GM19372 (cell line): ENCODE results near the gene RBM33.
A peak's percentile ranks its signal among the peaks of the same experiment; 100 is the strongest.

Experiments
- ATAC-seq: cut with Tn5 transposase; IDR thresholded peaks from one replicate; pipeline ENCODE4 v1.9.1; 2021; ENCODE audit warnings: mild to moderate bottlenecking, low read depth, moderate library complexity; ENCODE audit not compliant: unreplicated experiment

The RBM33 gene

DNA sequence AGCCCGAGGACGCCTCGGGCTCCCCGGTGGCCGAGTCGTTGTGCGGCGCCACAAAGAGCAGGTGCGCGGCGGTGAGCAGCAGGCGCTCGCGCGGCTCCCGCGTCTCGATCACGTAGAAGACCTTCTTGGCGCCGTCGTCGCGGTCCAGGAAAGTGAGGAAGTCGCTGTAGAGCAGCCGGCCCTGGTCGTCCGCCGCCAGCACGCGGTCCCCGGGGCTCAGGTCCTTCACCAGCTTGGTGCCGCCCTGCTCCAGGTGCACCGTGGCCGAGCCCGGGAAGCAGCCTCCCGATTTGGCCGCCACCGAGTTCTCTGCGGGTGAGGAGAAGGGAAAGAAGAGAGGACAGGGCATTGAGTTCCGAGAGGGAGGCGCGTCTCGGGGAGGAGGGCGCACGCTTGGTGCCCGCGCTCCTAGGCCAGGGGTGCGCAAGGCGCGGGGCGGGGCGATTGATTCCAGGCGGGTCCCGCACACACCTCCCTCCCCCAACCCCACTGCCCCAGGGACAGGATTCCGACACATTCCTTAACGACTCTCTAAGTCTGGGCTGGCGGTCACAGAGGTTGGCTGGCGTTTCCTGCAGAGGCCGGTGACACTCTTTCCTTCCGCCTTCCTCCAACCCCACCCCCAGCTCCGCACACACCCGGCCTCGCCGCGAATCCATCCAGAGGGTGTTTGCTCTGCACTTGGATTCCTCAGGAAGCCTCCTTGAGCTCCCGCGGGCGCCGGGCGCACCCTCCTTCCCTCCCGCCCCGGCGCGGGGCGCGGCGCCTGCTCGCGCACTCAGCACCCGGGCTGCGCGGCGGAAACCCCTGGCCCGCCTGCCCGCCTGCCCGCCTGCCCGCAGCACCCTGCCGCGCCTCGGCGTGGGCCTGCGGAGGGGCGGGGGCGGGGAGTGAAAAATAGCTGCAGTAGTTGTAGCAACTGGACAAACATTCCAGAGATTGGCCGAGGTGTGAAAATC lies 159.2 kb downstream of the RBM33 start:
- no peak for ATAC-seq

DNA sequence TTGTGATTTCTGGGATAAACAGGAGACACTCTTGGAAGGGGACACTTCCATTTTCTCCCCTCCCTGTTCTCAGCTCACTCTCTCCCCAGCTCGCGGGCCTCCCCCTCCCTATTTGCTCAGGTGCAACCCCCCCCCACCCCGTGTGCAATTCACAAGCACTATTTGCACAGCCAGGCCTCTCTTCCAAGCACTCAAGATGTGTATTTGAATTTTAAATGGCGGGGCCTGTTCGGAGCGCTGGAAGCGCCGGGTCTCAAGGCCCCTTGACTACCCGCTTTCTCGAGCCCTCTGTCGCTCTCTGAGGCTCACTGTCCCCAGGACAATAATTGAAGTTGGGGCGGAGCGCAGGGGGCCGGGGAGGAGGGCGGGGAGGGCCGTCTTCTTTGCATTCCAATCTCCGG lies 160.0 kb downstream of the RBM33 start:
- no peak for ATAC-seq

DNA sequence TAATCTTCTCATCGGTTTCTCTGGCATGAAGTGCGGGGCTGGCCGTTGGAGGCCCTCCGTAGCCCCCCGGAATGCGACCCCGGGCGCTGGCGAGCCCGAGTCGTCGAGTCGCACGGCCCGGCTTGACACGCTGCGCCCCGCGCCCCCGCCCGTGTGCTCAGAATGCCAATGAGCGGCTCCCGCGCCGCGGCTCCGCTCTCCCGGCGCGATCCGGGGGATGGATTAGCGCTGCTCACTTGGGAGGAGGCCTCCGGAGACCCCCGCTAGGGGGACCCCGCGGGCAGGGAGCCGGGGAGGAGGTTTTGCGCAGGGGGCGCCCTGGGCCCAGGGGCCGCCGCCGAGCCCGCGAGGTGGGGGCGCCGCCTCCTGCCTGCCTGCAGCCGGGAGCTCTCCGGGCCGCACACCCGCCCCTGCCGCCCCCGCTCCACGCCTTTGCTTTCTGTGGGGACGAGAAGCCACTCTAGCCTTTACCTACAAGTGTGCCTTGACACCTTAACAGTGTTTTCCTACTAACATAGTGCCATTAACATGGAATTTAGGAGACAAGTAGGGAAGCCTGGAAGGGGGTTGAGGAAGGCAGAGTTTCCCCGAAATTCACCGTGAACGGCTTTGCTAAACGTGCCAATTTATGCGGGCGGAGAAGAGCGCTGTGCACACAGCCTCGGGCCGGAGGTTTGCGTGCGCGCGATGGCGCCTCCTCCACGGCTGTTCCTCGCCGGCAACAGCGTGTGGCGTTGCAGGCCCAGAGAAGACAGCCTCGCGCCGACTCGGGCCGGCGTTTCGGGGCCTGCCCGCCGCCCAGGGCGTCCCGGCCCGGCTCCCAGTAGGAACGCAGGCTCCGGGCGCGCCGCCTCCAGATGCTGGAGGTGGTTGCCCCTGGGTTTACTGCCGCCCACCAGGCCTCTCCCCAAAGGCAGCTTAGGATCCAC lies 160.7 kb downstream of the RBM33 start:
- ATAC-seq, result peak; percentile 47

DNA sequence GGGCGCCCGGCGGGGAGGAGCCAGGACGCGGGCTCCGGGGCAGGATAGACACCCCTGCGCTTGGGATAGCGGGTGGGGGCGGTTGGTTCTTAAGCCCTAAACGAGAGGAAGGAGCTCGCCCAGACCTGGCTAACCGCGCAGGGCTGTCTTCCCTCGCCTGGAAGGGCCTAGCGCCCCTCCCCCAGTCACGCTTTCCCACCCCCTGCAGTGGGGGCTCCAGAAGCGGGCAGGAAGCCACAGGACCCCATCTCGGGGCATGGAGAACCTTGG lies 161.3 kb downstream of the RBM33 start:
- ATAC-seq, result peak; percentile 4

DNA sequence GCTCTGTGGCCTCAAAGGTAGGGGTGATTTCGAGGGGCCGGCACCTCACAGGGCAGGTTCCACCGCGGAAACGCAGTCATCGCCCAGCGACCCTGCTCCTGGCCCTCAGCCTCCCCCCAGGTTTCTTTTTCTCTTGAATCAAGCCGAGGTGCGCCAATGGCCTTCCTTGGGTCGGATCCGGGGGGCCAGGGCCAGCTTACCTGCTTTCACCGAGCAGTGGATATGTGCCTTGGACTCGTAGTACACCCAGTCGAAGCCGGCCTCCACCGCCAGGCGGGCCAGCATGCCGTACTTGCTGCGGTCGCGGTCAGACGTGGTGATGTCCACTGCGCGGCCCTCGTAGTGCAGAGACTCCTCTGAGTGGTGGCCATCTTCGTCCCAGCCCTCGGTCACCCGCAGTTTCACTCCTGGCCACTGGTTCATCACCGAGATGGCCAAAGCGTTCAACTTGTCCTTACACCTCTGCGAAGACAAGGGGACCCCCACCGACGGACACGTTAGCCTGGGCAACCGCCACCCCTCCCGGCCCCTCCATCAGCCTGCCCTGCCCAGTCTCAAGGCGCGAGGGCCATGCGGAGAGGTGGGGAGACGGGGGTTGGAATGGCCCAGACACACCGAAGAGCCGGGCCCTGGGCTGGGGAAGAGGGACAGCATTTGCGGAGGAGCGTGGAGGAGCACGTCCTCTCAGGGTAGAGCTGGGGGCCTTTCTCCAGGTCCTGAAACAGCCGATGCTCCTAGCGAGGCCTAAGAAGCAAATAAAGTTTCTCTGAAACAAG lies 161.8 kb downstream of the RBM33 start:
- ATAC-seq, result no peak

DNA sequence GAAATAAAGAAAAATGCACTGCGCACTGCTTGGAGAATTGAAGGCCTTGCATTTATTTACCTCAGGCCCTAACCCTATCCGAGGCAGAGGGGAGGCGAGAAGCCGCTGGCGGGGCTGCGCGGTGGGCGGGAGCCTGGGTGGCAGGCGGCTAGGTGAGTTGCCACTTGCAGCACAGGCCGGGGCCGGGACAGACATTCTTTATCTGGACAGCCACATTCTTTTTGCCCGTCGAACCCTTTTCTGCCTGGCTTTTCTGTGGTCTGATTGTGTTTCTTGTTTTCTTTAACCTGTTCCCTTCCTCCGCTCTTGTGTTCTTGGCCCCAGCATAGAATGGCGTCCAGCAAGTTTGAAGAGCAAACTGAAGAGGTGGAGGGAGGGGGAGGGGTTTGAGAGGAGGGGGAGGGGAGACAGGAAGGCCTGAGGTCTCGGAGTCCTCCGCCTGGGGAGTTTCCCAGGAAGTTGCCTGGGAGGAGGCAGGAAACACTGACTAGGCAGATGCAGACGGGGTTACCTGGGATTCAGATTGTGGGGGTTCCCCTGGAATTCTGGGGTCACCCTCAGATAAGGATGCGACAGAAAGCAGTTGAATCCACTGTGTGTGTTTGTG lies 162.7 kb downstream of the RBM33 start:
- ATAC-seq, result no peak

DNA sequence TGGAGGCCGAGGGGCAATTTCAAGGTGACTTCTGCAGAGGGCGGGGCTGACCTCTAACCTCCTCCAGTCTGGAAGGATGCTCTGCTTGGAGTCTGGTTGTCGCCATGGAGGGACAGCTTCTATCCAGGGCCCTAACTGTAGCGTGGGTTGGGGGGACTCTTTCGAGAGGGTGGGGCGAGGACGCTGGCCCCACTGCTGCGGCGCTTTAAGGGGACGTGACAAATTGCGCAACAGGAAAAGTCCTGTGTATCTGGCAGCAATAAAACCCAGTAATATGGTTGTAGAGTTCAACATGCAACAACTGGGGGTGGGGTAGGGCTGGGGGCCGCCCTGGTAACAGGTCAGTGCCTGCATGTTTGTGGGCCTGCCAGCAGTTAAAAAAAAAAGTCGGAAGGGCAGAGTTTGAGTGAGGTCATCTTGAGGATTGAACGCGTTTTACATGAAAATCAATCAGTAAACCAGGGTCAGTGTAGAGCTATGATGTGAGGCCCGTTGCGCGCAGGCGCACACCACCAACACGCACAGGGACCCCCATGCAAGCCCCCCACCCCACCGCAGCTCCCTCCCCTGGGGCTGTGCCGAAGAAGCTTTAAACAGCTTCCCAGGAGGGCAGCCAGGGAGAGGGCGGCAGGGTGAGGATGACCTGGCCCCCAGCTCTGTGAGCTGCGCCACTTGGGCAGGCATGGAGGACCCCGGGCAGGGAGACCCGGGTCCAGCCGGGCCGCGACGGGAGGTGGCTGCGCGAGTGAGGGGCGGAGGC lies 163.5 kb downstream of the RBM33 start:
- ATAC-seq, result no peak

DNA sequence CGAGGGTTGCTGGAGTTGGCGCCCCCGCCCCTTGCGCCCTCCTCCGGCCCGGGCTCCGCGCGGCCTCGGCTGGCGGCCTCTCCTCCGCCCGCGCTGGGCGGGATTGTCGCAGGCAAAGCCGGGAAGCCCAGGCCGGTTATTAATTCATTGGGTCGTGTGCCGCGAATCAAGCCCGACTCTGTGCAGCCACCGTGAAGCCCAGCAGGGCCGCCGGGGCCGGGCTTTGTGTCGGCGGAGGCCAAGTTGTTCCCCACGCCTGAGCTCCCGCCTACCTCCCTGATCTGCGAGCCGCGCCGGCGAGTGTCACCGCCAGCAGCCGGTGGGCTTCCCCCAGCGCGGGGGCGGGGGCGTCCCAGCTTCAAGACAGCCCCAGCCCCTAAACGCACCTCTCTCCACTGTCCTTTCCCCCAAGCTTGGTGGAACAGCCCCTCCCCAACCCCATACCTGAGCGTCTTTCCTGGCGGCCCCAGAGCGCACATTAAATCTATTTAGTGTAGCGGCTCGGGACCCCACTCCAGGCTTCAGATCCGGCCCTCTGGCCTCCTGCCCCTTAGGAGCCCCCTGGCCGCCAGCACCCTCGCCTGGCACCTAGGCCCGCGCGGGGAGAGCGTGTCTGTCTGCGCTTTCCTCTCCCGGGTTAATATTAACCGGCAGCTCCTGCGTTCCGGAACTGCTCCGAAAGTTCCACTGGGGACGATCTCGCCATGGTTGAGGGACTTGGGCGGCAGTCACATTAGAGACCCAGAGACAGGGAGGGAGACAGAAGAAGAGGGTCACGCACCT lies 164.3 kb downstream of the RBM33 start:
- no peak for ATAC-seq

DNA sequence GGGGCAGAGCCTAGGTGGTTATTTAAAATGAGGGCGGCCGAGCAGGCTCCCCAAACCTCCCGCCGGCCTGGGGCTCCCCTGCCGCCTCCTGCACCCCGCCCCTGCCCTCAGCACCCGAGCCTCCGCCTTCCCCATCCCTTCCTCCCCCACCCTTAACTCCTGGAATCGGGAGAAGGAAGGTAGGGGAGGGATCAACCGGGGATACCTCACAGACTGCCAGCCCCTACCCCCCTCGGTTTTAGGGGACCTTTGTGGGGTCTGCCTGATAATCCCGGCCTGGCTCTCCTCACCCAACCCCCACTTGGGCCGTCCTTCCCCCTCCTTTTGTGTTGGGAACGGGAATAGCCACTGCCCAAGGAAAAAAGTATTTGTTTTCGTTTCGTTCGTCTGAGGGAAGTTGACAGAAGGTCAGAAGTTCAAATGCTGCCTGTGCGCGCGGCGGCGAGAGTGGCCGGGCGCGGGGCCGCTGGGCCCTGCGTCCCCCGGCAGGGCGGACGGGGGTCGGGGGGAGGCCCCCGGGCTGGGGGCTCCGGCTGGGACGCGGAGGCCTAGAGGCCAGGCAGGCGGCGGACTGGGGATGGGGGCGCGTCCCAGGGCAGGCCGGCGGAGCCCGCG lies 165.0 kb downstream of the RBM33 start:
- no peak for ATAC-seq

DNA sequence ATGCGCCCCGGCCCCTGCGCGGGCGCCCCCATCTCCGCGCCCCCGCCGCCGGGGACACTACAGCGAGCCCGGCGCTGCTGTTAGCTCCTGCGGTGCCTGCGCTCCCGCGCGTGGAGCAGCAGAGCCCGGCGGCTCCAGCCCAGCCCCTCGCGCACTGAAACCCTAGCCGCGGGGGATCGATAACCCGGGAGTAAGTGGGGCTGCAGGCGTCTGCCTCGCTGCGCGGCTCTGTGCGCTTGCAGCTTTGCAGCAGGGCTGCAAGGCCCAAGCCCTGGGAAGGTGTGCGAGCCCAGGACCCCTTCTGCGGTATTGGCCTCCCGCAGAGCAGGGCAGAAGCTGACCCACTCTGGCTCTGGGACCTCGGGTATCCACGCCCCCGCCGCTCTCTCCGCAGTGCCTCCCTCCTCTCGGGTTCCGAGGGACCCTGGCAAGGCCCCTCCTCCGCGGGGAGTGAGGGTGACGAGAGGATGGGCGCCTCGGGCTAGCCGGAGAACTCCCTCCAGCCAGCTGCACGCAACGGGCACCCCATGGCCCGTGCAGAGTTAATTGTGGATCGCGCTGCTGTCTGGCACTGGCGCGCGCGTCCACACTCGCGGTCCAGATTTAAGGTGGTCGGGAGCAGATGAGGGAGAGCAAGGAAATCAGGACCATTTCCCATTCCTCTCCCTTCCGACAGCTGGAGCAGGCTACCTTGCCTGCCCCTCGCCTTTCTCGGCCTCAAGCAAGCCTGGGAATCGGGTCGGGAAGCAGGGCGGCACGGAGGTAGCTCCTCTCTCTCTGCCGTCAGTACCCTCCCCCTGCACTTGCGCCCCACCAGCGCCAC lies 165.7 kb downstream of the RBM33 start:
- ATAC-seq, result no peak

DNA sequence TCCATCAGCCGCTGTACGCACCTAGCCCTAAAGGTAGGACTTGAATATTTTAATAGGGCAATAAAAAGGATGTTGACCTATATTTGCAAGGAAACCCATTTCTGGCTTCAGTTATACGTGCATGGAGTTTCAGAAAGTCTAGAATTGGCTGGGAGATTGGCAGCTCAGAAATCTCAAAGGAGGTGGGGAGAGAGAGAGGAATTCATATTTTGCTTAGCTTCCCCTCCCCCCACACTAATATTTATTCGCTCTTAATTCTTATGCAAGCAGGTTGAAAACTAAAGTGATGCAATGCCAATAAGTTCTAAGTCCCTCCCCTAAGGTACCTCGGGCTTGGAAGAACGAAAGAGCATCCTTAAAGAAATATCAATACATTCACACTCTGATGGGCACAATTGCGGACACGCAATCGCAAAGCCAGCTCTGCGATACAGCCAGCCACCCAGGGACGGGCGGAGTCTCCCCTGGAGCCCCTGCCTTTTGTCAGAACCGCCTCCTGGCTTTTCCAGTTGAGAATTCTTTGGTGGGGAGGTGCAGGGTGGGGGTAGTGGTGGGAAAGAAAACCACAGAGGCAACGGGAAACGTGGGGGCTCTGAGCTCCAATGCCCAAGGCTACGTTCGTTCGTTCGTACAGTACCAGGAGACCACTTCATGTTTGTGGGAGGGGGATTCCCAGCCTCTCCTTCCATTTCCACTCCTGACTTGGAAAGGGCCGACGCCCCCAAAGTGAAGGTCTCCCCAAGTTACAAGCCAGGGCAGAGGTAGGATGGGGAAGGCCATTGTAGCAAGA lies 166.5 kb downstream of the RBM33 start:
- ATAC-seq, result no peak

DNA sequence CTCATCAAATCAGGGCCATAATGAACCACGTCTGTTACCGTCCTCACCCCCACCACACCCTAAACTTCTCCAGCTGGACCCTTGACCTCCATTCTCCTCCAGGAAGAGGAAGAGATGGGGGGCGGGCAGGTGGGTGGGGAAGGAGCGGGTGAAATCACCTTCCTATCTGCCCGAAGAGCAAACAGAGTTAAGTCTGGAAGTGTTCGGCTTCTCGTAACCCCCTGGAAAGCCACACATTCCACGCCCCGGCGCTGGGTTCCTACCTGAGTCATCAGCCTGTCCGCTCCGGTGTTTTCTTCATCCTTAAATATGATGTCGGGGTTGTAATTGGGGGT lies 167.1 kb downstream of the RBM33 start:
- no peak for ATAC-seq

DNA sequence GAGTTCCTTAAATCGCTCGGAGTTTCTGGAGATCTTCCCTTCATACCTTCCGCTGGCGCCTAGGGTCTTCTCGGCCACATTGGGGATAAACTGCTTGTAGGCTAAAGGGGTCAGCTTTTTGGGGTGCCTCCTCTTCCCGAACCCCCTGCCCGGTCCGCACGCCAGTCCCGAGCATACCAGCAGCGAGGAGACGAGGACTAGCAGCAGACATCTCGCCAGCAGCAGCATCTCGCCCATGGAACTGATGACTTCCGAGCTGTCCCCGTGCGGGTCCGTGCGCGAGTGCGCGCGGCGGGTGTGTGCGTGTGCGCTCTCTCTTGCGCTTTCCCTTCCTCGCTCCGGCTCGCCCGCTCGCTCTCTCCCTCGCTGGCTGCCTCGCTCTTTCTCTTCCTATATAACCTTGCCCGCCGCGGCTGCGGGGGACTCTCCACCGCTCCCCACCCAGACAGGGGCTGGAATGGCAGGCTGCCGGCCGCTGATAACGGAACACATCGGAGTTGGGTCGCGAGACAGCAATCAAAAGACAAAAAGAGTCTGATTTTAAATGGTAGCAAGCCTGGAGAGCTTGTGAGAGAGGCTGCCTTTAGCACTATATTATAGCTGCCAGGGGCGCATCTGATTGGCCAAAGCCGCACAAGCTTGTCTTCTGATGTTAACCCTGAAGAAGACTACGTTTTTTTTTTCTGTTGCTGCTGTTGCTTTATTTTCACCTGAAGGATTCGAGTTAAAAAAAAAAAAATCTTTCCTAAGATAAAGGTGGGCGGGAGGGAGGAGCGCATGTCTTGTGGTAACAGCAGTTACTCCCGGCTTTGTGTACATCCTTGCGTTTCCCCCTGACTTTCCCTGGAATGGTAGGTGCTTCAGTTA lies 167.7 kb downstream of the RBM33 start, which contains the start of gene SHH:
TSS of gene SHH (minus strand) at position 569 of the 867 bp plus-strand sequence. CDS start at position 228, 341 bp downstream.
- no peak for ATAC-seq

DNA sequence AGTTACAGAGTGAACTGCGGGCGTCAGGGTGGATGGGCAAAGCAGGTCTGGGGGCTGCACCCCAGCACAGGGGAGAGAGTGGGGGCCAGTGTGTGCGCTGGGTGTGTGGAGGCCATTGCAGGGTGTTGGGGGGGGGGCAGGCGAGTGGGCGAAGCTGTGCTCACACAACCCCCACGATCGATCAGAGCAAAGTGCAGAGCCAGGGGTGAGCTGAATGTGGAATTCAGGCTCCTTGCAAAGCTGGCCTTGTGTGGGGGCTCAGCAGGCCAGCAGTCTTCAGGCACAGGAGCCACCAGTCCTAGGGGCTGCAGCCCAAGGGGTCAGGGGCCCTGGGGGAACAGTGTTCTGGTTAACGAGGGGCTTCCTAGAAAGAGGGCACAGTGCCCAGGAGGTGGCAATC lies 168.7 kb downstream of the RBM33 start:
- ATAC-seq, result no peak

DNA sequence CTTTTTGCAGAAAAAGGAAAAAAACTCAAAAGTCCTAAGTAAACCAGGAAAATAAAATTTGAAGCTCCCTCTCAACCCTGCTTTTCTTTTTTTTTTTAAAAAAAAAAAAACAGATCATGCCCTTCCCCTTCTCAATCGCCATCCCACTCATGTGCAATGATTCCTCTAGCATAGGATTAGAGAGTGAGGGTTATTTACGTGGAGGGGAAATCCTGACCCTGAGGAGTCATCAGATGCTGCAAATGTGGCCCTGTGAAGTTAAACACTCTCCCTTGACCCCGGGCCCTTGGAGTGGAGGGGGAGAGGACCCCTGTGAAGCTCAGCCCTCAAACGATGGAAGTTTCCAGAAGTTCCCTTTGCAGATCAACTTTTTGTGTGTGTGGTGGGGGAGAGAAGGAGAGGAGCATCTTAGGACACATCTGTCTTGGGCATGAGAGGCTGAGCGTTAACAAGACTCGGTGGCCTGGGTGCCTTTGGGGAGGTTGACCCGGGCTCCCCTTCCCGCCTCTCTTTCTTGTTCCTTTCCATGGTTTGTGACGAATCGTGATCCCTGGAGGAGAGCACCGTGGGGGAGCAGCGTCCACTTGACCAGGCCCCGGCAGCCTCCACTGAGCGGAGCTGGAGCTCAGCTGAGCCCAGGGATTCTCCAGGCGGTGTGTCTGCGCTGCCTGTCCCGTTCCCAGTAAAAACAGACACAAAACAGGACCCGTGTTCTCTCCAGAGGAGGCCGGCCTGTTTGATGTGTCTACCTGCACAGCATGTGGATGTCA lies 169.3 kb downstream of the RBM33 start:
- no peak for ATAC-seq
